ENCODE measurements around the gene TRIM37.
A peak's percentile ranks its signal among the peaks of the same experiment; 100 is the strongest.

Gene TRIM37

DNA sequence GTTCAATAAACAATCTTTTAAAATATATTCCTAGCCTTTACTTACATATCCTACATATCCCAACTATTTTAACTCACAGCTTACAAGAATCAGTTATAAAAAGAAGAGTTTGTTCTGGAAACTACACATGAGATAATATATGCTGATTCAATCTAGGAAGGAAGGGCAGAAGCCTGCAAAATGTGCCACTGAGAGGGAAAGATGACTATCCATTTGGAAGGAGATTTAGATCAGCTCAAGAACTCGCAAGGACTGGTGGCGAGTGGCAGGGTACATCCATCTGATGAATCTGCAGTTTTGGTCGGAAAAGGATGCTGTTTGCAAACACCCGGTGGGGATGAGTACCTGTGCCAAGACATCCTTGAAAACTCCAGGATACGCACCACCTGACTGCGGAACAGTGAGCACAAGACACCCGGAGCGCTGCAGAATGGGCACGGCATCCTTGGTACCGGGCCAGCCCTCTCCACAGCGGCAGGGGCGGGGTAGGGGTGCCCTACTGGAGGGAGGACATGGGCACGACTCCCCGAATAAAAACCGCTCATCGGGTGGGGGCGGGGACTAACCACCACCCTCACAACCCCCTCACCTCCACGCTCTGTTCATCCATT, 723 bp downstream of the TRIM37 start (continued):
- TF ChIP-seq ZNF280D (tag by site-specific recombination; IDR thresholded peaks at IDR 0.05) = no peak
- peak; percentile 47; the same call in 1 of the 2 replicates for TF ChIP-seq ZBTB48 (tag by site-specific recombination; IDR thresholded peaks at IDR 0.05)
- TF ChIP-seq ZBTB11 (tag by site-specific recombination; conservative IDR thresholded peaks at IDR 0.05; ENCODE audit: low read depth) = peak; percentile 75
- TF ChIP-seq, protein P1, sequence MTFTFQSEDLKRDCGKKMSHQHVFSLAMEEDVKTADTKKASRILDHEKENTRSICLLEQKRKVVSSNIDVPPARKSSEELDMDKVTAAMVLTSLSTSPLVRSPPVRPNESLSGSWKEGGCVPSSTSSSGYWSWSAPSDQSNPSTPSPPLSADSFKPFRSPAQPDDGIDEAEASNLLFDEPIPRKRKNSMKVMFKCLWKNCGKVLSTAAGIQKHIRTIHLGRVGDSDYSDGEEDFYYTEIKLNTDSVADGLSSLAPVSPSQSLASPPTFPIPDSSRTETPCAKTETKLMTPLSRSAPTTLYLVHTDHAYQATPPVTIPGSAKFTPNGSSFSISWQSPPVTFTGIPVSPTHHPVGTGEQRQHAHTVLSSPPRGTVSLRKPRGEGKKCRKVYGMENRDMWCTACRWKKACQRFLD (tag by site-specific recombination; IDR thresholded peaks at IDR 0.05) = no peak
- TF ChIP-seq ZNF292 (tag by site-specific recombination; IDR thresholded peaks at IDR 0.05; ENCODE audit: borderline replicate concordance, low read depth) = no peak
- TF ChIP-seq EGR2 (tag by site-specific recombination; IDR thresholded peaks at IDR 0.05; ENCODE audit: low read depth) = 0 out of 2 replicates have a peak, but pooled peaks have one; percentile 53
- no peak for TF ChIP-seq ZNF311 (tag by site-specific recombination; IDR thresholded peaks at IDR 0.05; ENCODE audit: borderline replicate concordance)
- no peak for TF ChIP-seq ZNF530 (tag by site-specific recombination; IDR thresholded peaks at IDR 0.05; ENCODE audit: low read depth)
- no peak for TF ChIP-seq ZNF394 (tag by site-specific recombination; IDR thresholded peaks at IDR 0.05; ENCODE audit: borderline replicate concordance)
- TF ChIP-seq ZNF184 (tag by site-specific recombination; IDR thresholded peaks at IDR 0.05) = no peak
- peak; percentile 70 for TF ChIP-seq PRDM10 (tag by site-specific recombination; IDR thresholded peaks at IDR 0.05)
- TF ChIP-seq, protein P2, sequence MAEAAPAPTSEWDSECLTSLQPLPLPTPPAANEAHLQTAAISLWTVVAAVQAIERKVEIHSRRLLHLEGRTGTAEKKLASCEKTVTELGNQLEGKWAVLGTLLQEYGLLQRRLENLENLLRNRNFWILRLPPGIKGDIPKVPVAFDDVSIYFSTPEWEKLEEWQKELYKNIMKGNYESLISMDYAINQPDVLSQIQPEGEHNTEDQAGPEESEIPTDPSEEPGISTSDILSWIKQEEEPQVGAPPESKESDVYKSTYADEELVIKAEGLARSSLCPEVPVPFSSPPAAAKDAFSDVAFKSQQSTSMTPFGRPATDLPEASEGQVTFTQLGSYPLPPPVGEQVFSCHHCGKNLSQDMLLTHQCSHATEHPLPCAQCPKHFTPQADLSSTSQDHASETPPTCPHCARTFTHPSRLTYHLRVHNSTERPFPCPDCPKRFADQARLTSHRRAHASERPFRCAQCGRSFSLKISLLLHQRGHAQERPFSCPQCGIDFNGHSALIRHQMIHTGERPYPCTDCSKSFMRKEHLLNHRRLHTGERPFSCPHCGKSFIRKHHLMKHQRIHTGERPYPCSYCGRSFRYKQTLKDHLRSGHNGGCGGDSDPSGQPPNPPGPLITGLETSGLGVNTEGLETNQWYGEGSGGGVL (tag by site-specific recombination; IDR thresholded peaks at IDR 0.05) = peak; percentile 71
- TF ChIP-seq, protein P3, sequence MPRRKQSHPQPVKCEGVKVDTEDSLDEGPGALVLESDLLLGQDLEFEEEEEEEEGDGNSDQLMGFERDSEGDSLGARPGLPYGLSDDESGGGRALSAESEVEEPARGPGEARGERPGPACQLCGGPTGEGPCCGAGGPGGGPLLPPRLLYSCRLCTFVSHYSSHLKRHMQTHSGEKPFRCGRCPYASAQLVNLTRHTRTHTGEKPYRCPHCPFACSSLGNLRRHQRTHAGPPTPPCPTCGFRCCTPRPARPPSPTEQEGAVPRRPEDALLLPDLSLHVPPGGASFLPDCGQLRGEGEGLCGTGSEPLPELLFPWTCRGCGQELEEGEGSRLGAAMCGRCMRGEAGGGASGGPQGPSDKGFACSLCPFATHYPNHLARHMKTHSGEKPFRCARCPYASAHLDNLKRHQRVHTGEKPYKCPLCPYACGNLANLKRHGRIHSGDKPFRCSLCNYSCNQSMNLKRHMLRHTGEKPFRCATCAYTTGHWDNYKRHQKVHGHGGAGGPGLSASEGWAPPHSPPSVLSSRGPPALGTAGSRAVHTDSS (tag by site-specific recombination; IDR thresholded peaks at IDR 0.05) = no peak
- TF ChIP-seq, protein P4, sequence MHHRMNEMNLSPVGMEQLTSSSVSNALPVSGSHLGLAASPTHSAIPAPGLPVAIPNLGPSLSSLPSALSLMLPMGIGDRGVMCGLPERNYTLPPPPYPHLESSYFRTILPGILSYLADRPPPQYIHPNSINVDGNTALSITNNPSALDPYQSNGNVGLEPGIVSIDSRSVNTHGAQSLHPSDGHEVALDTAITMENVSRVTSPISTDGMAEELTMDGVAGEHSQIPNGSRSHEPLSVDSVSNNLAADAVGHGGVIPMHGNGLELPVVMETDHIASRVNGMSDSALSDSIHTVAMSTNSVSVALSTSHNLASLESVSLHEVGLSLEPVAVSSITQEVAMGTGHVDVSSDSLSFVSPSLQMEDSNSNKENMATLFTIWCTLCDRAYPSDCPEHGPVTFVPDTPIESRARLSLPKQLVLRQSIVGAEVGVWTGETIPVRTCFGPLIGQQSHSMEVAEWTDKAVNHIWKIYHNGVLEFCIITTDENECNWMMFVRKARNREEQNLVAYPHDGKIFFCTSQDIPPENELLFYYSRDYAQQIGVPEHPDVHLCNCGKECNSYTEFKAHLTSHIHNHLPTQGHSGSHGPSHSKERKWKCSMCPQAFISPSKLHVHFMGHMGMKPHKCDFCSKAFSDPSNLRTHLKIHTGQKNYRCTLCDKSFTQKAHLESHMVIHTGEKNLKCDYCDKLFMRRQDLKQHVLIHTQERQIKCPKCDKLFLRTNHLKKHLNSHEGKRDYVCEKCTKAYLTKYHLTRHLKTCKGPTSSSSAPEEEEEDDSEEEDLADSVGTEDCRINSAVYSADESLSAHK (tag by site-specific recombination; IDR thresholded peaks at IDR 0.05) = peak; percentile 39
- TF ChIP-seq ZBTB21 (tag by site-specific recombination; IDR thresholded peaks at IDR 0.05) = no peak
- no peak for TF ChIP-seq ZNF23 (tag by site-specific recombination; IDR thresholded peaks at IDR 0.05; ENCODE audit: borderline replicate concordance)
- TF ChIP-seq ZNF501 (tag by site-specific recombination; IDR thresholded peaks at IDR 0.05) = peak; percentile 12; the same call in 1 of the 2 replicates
- peak; percentile 67; the same call in 1 of the 2 replicates for TF ChIP-seq ZNF600 (tag by site-specific recombination; IDR thresholded peaks at IDR 0.05)
- no peak for TF ChIP-seq ZNF146 (tag by site-specific recombination; IDR thresholded peaks at IDR 0.05)
- TF ChIP-seq ZNF112 (tag by site-specific recombination; IDR thresholded peaks at IDR 0.05) = no peak
- TF ChIP-seq KLF1 (tag by site-specific recombination; IDR thresholded peaks at IDR 0.05) = peak; percentile 20; the same call in 1 of the 2 replicates
